MCF 10A (cell line): Measurements from ENCODE around the gene IL17REL. TPM values are rescaled to one million over a fixed set of nuclear protein-coding genes. Genes with fewer than 3 reads are reported as not detected.

Experiments used
- BruUV-seq: library from RNA; stranded (reverse); fragments of 400-500 nt; replicated peaks from 2 replicates; lab custom pipeline; 2021; lab: Mats Ljungman, UMichigan
- CTCF ChIA-PET: fragments of 300-600 bp; sonication (Branson Sonifier 250); formaldehyde crosslinking; extraction: SDS; loops from one replicate; lab custom pipeline; 2021; ENCODE audit warnings: antibody characterized with exemption, inconsistent platforms; lab: Yijun Ruan, JAX
- POLR2A ChIA-PET: fragments of 300-600, 350-650 bp; sonication (Branson Sonifier 250); formaldehyde crosslinking; extraction: SDS; loops from one replicate; lab custom pipeline; 2020; ENCODE audit warnings: antibody characterized with exemption, inconsistent platforms; lab: Yijun Ruan, JAX
- DNase-seq: peaks from one replicate; pipeline ENCODE4 v3.0.0-alpha.2; 2018; ENCODE audit not compliant: unreplicated experiment
- H3K27ac Mint-ChIP-seq: one replicate; pipeline ENCODE4 v1.8.0; 2022; ENCODE audit warnings: mild to moderate bottlenecking, low read depth, mixed read lengths; ENCODE audit not compliant: unreplicated experiment
- H3K27me3 Mint-ChIP-seq: one replicate; pipeline ENCODE4 v1.8.0; 2022; ENCODE audit warnings: mixed read lengths; ENCODE audit not compliant: insufficient read depth, unreplicated experiment
- H3K36me3 Mint-ChIP-seq: one replicate; pipeline ENCODE4 v1.8.0; 2022; ENCODE audit warnings: mild to moderate bottlenecking, moderate library complexity, mixed read lengths; ENCODE audit not compliant: insufficient read depth, unreplicated experiment
- H3K4me1 Mint-ChIP-seq: one replicate; pipeline ENCODE4 v1.8.0; 2022; ENCODE audit warnings: mixed read lengths; ENCODE audit not compliant: insufficient read depth, unreplicated experiment
- H3K4me3 Mint-ChIP-seq: one replicate; pipeline ENCODE4 v1.8.0; 2022; ENCODE audit warnings: mild to moderate bottlenecking, moderate library complexity, mixed read lengths; ENCODE audit not compliant: unreplicated experiment
- H3K9me3 Mint-ChIP-seq: one replicate; pipeline ENCODE4 v1.8.0; 2022; ENCODE audit warnings: mixed read lengths; ENCODE audit not compliant: unreplicated experiment
- CTCF ChIP-seq: fragments of 200-600 bp; IDR thresholded peaks from one replicate; pipeline ENCODE4 v1.8.0; 2022; ENCODE audit warnings: antibody characterized with exemption, mild to moderate bottlenecking; ENCODE audit not compliant: unreplicated experiment
- intact Hi-C: fragments of 100-400 bp; cut with micrococcal nuclease; formaldehyde crosslinking; loops from 2 replicates; pipeline ENCODE4 v1.14.1; 2022
- total RNA-seq: library from RNA; stranded (reverse); gene quantifications from 2 replicates; pipeline ENCODE4 v1.2.3, GENCODE V29; 2022

Gene IL17REL
- total RNA-seq, 1 experiment from 2014 or later = not detected

GRCh38 chr22:49971232-49972162 lies 41.1 kb downstream of the IL17REL start:
- no TSS peak for BruUV-seq
- TF ChIP-seq CTCF = no peak
- no peaks in the 10 kb centered on the region for H3K9me3 Mint-ChIP-seq
- peak overlapping the region; percentile 72 for H3K27ac Mint-ChIP-seq
- peak; percentile 62 for DNase-seq
- H3K36me3 Mint-ChIP-seq = peaks cover 14% of the 10 kb centered on the region
- intact Hi-C loops = loop anchor here (5.0 kb wide), 1 partner anchor 56 kb away; no protein-coding TSS in a partner anchor
- ChIA-PET CTCF (interaction anchor here (0.5 to 1.0 kb wide), 5 partner anchors 21 to 259 kb away, joined by 3 to 5 read pairs (median 3); no protein-coding TSS in a partner anchor), POLR2A (interaction anchor here (0.5 to 6.8 kb wide), 10 partner anchors 9 to 59 kb away, joined by 3 to 46 read pairs (median 4); partner anchors contain the start of genes ALG12, CRELD2 and PIM3)
- H3K27me3 Mint-ChIP-seq = no peaks in the 10 kb centered on the region
- peak overlapping the region; percentile 69 for H3K4me3 Mint-ChIP-seq
- peaks cover 11% of the 10 kb centered on the region for H3K4me1 Mint-ChIP-seq

GRCh38 chr22:49970528-49971231 lies 41.9 kb downstream of the IL17REL start:
- Mint-ChIP-seq H3K4me1 (peaks cover 15% of the 10 kb centered on the region), H3K9me3 (no peaks in the 10 kb centered on the region), H3K27me3 (no peaks in the 10 kb centered on the region), H3K36me3 (peaks cover 12% of the 10 kb centered on the region), H3K4me3 (peak overlapping the region; percentile 69), H3K27ac (peak overlapping the region; percentile 72)
- TF ChIP-seq CTCF = no peak
- intact Hi-C loops = loop anchor here (5.0 kb wide), 1 partner anchor 57 kb away; no protein-coding TSS in a partner anchor
- POLR2A ChIA-PET = interaction anchor here (0.5 to 6.8 kb wide), 9 partner anchors 8 to 60 kb away, joined by 3 to 46 read pairs (median 4); partner anchors contain the start of genes ALG12, CRELD2 and PIM3
- peak; percentile 98 for DNase-seq
- CTCF ChIA-PET = interaction anchor here (0.8 to 1.0 kb wide), 3 partner anchors 40 to 60 kb away, joined by 3 to 4 read pairs (median 3); no protein-coding TSS in a partner anchor
- no TSS peak for BruUV-seq

- Mint-ChIP-seq H3K9me3 (no peaks in the 10 kb centered on the region), H3K27me3 (no peaks in the 10 kb centered on the region), H3K4me1 (peaks cover 11% of the 10 kb centered on the region), H3K4me3 (no peak overlapping the region), H3K27ac (no peak overlapping the region), H3K36me3 (peaks cover 14% of the 10 kb centered on the region)
- DNase-seq = no peak
- BruUV-seq = no TSS peak
- CTCF ChIA-PET = interaction anchor here (0.8 kb wide), 1 partner anchor 39 kb away, joined by 4 read pairs; no protein-coding TSS in a partner anchor
- POLR2A ChIA-PET = interaction anchor here (1.1 to 6.8 kb wide), 4 partner anchors 10 to 58 kb away, joined by 4 to 46 read pairs (median 19); partner anchors contain the start of genes ALG12, CRELD2 and PIM3
- intact Hi-C loops = loop anchor here (5.0 kb wide), 1 partner anchor 57 kb away; no protein-coding TSS in a partner anchor
- no peak for TF ChIP-seq CTCF
These were observed 42.6 kb downstream of the IL17REL start for GRCh38 chr22:49969751-49970527.
